Activated T-cell treated with anti-CD3 and anti-CD28 coated beads, Interleukin-2, amount 50 U/mL, for 1 hour (primary cell): ENCODE data around the gene TMEM271.
"Not testable (repeated sequence)": the region's sequence is repeated elsewhere in the genome, so short reads cannot be mapped to it uniquely, and the experiment has no call there.

Experiments
- DNase-seq: peaks from one replicate; pipeline ENCODE4 v3.0.0-alpha.2; 2020

The TMEM271 gene

DNA sequence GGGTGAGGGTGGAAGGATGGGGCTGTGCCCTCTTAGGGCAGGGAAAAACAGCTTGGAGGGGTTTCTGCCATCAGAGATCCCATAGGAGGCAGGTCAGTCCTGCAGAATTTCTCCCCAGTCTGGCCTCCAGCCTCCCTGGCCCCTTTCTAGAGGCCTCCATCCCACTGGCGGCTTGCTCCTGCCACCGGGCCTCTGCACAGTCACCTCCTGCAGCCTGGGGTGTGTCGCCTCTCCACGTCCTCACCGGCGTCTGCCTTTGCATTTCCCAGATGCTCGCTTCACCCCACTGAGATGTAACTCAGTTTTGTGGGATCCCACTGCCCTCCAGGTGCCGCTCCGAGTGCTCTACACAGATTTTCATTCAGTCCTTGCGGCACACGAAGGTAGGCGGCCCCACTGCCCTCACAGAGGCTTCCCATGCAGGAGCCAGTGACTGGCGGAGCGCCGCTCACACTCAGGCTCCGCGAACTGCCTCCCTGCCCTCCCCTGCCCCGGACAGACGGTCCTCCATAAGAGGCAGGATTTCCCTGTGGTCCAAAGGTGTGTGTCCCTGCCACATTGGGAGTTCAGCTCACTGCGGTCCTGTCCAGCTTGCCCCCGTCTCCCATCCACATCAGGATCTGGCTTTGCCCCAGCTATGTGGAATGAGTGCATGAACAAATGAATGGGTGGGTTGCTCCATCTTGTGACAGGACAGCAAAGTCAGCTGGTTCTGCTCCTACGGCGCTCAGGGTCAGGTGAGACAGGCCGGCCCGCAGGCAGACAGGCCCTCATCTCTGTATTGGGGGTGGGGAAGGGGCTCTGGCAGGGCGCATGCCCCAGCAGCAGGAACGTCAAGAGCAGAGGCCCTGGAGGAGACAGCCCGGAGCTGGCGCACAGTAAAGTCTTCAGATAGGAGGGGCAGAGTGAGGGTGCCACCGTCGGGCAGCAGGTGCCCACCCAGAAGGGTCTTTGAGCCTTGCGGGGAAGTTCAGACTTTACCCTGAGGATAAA, 2.7 kb upstream of the TMEM271 start:
- DNase-seq, result no peak

DNA sequence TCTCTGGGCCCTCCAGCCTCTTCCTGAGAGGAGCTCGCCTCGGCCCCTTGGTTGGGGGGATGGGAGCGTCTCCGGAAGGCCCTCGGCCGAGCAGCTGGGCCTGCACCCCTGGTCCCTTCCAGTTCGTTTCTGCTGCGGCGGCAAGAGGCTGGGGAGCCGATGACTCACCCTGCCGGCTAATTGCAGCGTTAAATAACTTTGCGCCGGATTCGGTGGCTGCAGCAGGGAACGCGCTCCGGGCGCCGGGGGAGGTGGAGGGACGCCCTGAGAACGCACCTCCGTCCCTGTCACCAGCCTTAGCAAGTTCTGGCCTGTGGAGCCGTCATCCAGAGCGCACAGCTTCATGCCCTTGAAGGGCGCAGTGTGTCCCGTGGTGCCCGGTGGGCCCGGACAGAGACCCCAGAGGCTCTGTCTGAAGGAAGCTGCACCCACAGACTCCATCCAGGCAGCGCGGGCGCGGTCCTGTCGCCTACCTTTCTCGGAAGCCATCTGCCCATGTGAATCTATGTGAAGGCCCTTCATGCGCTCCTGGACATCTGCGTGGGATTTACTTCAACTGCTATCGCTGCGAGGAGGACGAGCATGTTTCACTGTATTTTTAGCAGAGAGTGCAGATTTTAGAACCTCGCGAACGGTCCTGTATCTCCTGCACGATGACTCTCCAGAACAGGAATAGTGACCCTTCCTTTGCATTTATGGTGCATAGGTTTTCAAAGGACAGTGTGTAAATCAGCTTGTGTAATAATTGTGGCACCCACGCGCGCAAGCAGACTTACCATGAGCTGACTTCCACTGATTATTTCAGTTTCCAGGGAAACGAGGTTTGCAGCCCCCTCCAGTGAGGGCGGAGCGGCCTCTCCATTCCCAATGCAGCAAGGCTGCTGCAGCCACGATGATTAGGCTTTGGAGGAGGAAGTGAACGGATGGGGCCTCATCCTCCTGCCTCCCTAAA, 1.7 kb upstream of the TMEM271 start:
- no peak for DNase-seq

DNA sequence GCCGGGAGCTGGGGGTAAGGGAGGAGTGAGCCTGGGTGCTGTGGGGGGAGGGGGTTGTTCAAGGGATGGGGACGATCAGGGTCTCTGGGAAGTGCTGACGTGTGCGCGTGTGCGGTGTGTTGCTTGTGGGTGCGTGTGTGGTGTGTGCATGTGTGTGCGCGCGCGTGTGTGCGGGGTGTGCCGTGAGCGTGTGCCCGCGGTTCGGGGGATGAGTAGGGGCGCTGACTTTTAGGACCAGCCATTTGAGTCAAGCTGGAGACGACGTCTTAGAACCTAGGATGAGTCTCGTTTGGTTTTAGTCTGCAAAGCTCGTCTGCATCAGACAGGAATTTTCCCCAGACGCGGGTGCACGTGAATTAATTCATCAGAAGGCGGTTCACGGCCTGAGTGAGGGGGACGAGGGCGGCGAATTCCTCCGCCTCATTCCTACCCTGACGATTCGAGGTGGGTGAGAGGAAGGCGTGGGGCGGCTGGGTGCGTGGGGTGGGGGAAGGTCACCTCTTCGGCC, 950 bp upstream of the TMEM271 start:
- DNase-seq, result no peak

DNA sequence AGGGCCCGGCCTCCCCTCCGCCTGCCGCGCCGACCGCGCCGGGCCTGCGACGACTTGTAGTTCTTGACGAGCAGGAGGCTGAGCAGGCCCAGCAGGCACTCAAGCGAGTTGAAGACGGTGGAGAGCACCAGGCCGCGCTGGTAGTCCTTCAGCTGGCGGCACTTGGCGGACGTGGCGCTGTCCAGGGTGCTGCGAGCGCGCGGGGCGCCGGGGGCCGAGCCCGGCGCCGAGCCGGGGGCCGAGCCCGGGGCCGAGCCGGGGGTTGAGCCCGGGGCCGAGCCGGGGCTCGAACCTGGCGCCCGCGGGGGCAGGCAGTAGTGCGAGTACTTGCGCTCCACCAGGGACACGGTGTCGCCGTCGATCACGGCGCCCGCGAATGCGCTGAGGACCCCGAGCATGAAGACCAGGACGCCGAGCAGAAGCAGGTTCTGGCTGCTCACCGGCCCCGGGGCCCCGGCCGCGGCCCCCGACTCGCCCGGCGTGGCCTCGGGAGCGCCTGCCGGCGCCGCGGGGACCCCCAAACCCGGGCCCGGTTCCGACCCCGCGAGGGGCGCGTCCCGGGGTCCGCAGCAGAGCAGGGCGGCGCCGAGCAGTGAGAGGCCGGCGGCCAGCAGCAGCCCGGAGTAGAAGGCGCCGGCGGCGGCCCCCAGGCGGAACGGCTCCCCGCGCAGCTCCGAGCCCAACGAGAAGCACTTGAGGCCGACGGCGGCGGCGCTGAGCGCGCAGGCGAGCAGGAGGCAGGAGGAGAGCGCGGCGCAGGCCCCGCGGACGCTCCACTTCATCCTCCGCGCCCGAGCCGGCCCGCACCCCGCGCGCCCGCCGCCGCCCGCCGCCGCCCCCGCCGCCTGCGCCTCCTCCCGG, 584 bp downstream of the TMEM271 start:
- DNase-seq, result no peak

DNA sequence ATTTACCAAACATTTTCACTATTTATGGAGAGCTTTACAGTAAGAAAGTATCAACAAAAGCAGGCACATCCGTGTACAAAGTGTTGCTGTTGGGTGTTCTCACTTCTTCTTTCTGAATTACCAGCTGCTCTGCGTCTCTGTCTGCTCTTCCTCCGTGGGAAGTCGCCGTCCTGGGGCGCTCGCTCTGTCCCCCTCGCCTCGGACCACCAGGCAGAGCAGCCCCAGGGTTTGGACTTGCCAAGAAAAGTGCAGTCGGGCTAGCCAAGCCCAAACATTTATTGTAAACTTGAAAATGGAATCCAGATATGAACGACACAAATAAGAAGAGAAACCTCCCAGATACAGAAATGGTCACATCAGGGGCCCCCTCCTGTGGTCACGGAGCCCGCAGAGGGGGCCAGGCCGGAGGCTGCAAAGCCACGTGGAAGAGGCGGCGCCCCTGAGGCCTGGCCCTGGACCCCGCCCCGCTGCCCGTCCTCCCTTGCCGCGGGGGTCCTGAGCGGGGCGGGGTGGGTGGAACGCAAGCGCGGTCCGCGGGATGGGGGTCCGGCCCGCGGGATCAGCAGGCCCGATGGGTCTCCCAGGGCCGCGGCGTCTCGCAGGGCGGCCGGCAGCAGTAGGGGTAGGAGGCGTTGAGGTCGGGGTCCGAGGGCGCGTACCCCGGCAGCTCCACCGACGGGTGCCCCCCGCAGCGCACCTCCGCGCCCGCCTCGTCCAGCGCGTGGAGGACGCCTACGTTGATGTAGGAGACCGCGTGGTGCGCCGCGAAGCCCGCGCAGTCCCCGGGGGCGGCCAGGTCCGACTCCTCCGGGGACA, 1.5 kb downstream of the TMEM271 start:
- no peak for DNase-seq

DNA sequence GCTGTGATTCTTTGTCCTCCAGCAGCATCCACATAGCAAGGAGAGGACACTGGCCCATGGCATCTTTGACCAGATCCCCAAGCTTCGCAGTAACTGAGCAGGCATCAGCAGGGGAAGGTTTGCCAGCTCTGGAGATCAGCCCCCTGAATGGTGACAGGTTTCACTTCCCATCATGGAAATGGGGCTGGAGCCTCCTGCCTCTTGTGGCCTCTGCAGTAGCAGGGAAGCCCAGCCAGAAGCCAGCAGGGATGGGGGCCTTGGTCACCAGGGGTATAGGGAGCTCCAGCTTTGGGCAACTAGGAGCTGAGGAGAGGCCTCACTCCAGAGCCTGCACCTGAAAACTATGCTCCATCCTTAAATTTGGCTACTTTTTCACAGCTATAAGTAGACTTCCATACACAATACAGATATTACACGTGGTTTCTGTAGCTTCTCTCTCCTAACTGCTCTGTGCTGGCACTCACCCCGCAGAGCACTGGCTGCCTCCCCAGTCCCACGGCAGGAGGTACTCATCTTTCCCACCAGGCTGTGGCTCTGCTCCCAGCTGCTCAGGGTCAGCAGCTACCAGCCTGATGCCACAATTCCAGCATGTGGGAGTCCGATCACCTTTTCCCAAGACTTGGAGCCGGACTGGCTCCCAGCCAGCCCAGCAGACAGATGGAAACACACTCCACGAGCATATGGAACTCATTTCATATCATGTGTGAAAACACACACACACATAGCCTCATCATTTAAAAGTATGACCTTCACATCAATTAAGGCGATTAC, 2.8 kb downstream of the TMEM271 start:
- DNase-seq, result no peak

DNA sequence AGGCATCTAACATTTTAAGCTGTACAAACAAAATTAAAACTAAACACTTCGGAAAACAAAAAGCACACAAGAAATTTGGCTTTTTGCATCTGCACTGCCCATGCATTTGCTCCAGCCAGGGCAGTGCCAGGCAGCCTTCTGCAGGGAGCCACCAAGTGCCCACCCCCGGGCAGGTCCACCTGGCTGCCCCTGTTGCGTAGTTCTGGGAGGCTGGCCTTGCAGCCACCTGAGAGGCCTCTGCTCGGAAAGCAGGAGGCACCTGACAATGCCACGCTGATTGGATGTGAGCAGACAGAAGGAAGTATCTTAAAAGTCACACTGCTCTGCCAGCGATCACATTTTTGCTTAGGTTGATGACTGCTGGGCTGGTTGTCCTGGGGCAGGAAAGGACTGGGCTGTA, 3.5 kb downstream of the TMEM271 start:
- no peak for DNase-seq

DNA sequence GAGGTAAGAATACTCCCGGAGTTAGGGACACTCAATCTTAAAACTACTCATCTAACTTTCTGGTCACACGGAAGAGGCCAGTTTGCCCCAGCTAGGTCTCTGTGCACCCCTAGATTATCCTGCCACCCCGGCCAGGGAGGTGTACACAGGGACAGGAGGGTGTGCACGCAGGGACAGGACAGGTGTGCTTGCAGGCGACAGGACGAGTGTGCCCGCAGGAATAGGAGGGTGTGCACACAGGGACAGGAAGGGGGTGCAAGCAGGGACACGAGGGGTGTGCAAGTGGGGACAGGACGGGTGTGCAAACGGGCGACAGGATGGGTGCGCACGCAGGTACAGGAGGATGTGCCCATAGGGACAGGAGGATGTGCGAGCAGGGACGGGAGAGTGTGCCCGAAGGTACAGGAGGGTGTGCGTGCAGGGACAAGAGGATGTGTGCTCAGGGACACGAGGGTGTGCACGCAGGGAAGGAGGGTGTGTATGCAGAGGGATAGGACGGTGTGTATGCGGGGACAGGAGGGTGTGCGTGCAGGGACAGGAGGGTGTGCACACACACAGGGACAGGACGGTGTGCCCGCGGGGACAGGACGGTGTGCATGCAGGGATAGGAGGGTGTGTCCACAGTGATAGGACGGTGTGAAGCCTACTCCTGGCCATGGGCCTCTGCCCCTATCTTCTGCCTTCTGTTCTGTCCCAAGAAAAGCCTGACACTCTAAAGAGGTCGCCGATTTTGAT, 4.1 kb downstream of the TMEM271 start:
- no peak for DNase-seq

DNA sequence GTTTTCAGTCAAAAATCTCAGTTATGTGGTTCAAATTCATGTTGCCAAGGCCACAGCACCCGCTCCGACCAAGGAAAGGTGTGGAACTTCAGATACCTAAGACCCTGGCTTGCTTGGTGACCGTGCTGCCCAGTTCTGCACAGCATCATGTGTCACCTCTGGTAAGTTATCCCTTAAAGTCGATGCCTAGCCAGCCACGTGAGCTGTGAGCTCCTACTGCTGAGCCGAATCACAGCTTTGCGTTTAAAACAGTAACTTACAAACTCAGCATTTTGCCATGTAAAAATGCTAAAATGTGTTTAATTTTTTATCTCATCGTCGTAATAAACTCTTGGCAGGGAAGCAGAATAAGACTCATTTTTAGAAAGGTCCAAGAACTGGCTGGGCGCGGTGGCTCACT, 5.3 kb downstream of the TMEM271 start:
- no peak for DNase-seq

DNA sequence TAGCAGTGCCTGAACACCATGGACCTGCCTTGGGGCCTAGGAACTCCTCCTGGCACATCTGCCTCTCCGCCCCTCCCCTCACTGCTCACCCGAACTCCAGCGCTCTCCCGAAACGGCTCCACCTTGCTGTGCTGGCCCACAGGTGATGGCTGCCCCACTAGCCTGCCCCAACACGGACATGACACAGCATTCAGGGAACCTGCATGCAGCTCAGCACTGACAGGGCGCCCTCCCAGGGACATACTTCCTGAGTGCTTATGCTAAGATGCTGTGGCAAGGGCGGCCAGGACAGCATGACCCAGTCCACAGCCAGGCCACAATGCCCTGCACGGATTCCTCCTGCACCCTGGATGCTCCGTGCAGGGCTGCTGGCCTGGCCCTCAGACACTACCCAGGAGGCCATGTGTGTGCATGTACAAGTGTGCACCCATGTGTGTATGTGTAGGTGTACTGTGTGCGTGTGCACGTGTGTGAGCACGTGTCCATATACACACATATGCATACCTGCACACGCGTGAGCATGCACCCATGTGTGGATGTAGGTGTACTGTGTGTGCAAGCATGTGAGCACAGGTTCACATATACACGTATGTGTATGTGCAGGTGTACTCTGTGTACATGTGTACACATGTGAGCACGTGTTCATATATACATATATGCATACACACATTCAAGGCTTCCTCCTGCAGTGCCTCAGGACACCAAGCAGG, 6.0 kb downstream of the TMEM271 start:
- no peak for DNase-seq

DNA sequence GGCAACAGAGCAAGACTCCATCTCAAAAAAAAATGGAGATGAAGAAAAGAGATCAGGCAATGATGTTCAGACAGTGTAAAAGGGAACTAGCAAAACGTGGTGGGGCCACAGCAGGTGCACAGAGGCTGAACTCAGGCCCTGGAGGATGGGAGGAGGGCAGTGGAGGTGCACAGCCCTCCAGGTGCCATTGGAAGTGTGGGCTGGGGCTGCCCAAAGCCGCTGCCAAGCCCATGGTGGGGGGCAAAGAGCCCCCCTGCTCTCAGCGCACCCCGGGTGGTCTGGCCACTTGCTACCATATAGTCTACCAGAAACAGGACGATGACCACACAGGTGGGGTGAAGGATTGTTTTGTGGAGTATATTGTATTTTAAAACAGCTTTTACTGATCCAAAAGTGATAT, 7.1 kb downstream of the TMEM271 start:
- no peak for DNase-seq

DNA sequence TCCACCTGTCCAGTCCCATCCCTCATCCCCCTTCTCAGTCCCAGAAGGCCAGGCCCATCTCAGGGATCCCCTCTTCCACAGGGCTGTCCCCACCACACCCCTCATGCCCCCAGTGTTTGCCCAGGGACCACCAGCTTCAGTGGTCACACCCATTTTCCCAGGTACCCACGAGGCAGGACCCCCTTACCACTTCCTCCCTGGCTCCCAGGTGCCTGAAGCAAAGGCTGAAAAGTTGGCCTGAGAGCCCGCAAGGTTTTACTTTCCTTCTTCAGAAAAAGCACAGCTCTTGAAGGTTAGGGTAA, 7.8 kb downstream of the TMEM271 start:
- DNase-seq, result no peak

DNA sequence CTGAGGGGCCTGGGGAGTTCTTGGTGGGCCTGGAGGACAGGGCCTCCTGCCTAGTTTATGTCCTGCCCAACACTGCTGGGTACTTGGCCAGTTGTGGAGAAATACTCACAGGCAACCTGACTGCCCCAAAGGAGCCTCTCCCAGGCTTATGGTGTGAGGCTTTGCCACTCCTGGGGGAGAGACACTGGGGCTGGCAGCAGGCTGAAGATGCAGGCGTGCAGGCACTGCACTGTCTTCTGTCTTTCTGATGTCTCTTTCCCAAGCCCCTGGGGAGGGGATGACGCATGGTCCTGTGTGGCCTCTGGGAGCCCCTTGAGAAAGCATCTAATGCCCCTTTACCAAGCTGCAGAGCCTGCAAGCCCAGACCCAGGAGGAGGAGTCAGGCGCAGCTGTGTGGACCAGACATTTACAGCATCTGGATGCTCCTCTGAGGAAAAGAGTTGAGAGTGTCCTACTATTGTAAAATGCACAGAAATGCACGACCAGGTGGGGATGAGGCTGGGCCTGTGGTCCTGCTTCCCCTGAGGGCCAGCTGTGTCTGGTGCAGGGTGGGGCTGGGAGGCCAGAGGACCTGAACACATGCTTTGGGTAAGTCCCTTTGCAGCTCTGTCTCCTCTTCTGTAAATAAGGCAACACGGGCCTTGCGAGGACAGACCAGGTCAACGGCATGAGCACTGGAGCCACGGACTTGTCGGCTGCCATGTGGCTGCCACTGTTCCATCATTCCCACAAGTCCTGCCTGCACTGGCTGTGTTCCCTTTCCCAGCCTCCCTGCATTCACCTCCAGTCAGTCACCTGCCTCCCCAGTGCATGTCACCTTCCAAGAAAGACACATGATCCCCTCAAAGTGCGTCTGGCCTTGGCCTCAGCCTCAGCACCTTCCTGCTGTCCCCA, 8.4 kb downstream of the TMEM271 start:
- no peak for DNase-seq

DNA sequence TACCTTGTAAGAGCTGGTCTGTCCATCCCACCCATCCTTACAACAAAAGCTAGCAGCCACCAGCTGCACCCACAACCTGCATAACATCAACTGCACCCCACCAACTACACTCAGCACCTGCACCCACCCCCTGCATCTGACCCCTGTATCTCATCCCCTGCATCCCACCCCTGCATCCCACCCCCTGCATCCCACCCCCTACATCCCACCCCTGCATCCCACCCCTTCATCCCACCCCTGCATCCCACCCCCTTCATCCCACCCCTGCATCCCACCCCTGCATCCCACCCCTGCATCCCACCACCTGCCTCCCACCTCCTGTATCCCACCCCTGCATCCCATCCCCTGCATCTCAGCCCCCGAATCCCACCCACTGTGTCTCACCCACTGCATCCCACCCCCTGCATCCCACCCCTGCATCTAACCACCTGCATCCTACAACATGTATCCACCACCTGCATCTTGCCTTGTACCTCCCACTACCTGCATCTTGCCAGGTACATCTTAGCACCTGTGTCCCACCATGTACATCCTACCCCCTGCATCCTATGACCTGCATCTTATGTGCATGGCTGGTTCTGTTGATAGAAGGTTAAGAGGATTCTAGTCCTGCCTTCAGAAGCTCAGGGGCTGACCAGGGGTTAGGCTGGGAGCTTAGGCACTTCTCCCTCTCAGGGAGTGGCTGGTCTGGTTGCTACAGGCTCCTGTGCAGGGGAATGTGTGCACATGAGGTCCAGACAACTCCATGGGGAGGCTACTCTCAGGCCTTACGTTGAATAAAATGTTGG, 9.4 kb downstream of the TMEM271 start:
- no peak for DNase-seq

DNA sequence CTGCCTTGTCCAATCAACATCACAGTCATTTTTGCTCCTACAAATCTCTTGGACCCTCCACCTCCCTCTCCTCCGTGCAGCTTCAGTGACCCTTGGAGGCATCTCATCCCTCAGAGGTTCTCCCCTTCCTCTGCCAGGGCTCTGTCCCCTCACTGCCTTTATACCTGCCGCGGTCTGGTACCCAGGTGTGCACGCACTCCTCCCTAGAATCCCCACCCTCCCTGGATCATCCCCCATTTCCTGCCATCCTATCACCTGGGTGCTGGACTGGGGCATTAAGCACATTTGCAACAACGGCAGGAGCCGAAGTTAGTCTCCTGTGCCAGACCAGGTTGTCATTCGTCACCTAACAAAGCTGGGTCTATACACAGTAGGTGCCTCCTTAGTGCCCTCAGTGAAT, 10.1 kb downstream of the TMEM271 start:
- DNase-seq, result no peak

DNA sequence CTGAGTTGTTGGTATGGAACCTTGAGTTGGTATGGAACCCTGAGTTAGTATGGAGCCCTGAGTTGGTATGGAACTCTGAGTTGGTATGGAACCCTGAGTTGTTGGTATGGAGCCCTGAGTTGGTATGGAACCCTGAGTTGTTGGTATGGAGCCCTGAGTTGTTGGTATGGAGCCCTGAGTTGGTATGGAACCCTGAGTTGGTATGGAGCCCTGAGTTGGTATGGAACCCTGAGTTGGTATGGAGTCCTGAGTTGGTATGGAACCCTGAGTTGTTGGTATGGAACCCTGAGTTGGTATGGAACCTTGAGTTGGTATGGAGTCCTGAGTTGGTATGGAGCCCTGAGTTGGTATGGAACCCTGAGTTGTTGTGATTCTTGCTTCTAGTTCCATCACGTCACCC, 10.5 kb downstream of the TMEM271 start:
- not testable (repeated sequence) for DNase-seq

DNA sequence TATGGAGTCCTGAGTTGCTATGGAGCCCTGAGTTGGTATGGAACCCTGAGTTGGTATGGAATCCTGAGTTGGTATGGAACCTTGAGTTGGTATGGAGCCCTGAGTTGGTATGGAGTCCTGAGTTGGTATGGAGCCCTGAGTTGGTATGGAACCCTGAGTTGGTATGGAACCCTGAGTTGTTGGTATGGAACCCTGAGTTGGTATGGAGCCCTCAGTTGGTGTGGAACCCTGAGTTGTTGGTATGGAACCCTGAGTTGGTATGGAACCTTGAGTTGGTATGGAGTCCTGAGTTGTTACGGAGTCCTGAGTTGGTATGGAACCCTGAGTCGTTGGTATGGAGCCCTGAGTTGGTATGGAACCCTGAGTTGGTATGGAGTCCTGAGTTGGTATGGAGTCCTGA, 13.6 kb downstream of the TMEM271 start:
- not testable (repeated sequence) for DNase-seq

DNA sequence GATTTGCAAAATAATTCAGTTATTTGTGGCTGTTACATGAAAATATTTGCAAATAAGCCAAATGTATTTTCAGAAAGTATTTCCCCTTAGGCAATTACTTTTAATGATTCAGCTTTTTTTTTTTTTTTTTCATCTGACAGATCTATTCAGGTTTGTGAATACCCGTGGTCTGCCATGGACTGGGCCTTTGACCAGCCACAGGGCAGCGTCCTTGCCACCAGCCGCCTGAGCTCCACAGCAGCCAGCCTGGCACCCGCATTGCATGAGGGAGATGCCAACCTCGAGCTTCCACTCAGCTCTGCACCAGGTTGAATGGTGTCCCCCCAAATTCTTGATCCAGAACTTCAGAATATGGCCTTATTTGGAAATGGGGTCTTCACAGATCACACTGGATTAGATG, 14.7 kb downstream of the TMEM271 start:
- DNase-seq, result no peak
